K562 (cell line): ENCODE measurements around the gene DENND2A. TPM values are rescaled to one million over a fixed set of nuclear protein-coding genes. Genes with fewer than 3 reads are reported as not detected.

Experiments used
- ATF2 ChIP-seq: sonication (generic); formaldehyde crosslinking; IDR thresholded peaks from 2 replicates; pipeline ENCODE4 v1.8.1; 2022; ENCODE audit warnings: missing genetic modification reagents
- ATF6 ChIP-seq: sonication (generic); formaldehyde crosslinking; IDR thresholded peaks from 2 replicates; pipeline ENCODE4 v1.4.0; 2020; ENCODE audit warnings: mild to moderate bottlenecking, missing genetic modification reagents
- CXXC5 ChIP-seq: fragments of 250-450 bp; sonication (Bioruptor Pico); IDR thresholded peaks from 2 replicates; pipeline ENCODE4 v1.8.0; 2022; ENCODE audit warnings: inconsistent platforms, mild to moderate bottlenecking, moderate library complexity
- FUS ChIP-seq: fragments of 200-400 bp; formaldehyde crosslinking; optimal IDR thresholded peaks from 2 replicates; pipeline ENCODE3; 2017; ENCODE audit warnings: low read depth, low read length
- RBM22 ChIP-seq: fragments of 200-400 bp; formaldehyde crosslinking; IDR thresholded peaks from 2 replicates; pipeline ENCODE4 v1.6.1; 2018; ENCODE audit warnings: low read length, low read depth; ENCODE audit not compliant: poor library complexity, severe bottlenecking
- polyA plus RNA-seq, 8 experiments: library from polyadenylated mRNA; depleted of rRNA in 4 of 8; stranded (reverse) in 5 of 8; unstranded in 3 of 8; fragments of >200 nt; fragmentation: Nextera tagmentation in 2 of 8; fragmentation: Illumina TruSeq in 1 of 8; extraction: Ambion mirVana in 2 of 8; extraction: Trizol in 1 of 8; gene quantifications; 2 replicates each; pipeline versions ENCODE4 v1.2.1 to v1.2.3, GENCODE V29; 2011 to 2014; ENCODE audit warnings: inconsistent platforms in 1 of 8, missing spikeins in 1 of 8
- total RNA-seq, 7 experiments: library from RNA; depleted of rRNA in 6 of 7; stranded (reverse); fragments of >200 nt in 6 of 7; fragmentation: Illumina TruSeq in 2 of 7; extraction: Trizol in 2 of 7; gene quantifications; 2 replicates each; pipeline versions ENCODE4 v1.2.1 to v1.2.3, GENCODE V29; 2011 to 2021; ENCODE audit warnings: low replicate concordance in 1 of 7
- TF ChIP-seq, protein P1 (sequence below): sonication (generic); formaldehyde crosslinking; IDR thresholded peaks from 2 replicates; pipeline ENCODE4 v1.8.1; 2023; ENCODE audit warnings: mild to moderate bottlenecking, missing genetic modification reagents
- TF ChIP-seq, protein P2 (sequence below): fragments of 450-650 bp; formaldehyde crosslinking; IDR thresholded peaks from 2 replicates; pipeline ENCODE4 v1.4.0; 2022; ENCODE audit warnings: missing genetic modification characterization

The DENND2A gene
- total and polyA plus RNA-seq, 9 of the 15 experiments (the other 6 are each of a cell fraction or from before 2014, with no cell fraction given): not detected

DNA sequence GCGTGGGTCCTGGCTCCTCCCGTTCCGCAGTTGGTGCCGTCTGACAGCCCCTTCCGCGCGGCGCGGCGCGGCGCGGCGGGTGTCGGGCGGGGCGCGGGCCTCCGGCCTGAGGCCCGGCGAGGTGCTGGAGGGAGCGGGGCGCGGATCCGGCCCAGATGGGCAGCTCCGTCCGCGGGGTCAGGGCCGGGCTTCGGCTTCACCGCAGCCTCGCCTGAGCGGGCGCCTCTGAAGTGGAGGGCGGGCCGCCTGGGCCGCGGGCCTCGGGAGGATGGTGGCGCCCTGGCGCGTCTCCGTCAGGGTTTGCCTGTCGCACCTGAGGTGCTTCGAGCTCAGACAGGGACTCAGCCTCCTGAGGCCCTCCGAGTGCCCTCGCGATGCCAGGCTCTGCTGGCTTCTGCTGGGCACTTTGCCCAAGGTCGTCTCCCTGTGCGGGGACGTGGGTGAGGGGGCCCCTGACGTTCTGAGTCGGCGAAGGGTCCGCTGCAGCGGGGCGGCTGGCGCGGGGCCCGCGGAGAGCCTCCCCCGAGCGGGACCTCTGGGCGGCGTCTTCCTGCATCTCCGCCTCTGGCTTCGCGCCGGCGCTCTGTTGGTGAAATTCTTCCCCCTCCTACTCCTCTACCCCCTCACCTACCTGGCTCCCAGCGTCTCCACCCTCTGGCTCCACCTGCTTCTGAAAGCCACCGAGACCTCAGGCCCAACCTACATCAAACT, 32.6 kb upstream of the DENND2A start (continued):
- peak; percentile 46 for TF ChIP-seq RBM22
- TF ChIP-seq ATF2: no peak
- TF ChIP-seq, protein P1, sequence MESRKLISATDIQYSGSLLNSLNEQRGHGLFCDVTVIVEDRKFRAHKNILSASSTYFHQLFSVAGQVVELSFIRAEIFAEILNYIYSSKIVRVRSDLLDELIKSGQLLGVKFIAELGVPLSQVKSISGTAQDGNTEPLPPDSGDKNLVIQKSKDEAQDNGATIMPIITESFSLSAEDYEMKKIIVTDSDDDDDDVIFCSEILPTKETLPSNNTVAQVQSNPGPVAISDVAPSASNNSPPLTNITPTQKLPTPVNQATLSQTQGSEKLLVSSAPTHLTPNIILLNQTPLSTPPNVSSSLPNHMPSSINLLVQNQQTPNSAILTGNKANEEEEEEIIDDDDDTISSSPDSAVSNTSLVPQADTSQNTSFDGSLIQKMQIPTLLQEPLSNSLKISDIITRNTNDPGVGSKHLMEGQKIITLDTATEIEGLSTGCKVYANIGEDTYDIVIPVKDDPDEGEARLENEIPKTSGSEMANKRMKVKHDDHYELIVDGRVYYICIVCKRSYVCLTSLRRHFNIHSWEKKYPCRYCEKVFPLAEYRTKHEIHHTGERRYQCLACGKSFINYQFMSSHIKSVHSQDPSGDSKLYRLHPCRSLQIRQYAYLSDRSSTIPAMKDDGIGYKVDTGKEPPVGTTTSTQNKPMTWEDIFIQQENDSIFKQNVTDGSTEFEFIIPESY (CRISPR knock-in tag): no peak
- TF ChIP-seq CXXC5 (CRISPR knock-in tag): peak; percentile 85
- no peak for TF ChIP-seq ATF6 (CRISPR knock-in tag)
- TF ChIP-seq, protein P2, sequence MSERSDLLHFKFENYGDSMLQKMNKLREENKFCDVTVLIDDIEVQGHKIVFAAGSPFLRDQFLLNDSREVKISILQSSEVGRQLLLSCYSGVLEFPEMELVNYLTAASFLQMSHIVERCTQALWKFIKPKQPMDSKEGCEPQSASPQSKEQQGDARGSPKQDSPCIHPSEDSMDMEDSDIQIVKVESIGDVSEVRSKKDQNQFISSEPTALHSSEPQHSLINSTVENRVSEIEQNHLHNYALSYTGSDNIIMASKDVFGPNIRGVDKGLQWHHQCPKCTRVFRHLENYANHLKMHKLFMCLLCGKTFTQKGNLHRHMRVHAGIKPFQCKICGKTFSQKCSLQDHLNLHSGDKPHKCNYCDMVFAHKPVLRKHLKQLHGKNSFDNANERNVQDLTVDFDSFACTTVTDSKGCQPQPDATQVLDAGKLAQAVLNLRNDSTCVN (CRISPR knock-in tag): 0 out of 2 replicates have a peak, but pooled peaks have one; percentile 34
- TF ChIP-seq FUS: no peak
